Fibroblast of villous mesenchyme (primary cell): ENCODE results near the gene LAX1. TPM values are rescaled to one million over a fixed set of nuclear protein-coding genes. Genes with fewer than 3 reads are reported as not detected.
A peak's percentile ranks its signal among the peaks of the same experiment; 100 is the strongest.
"Not testable (repeated sequence)": the region's sequence is repeated elsewhere in the genome, so short reads cannot be mapped to it uniquely, and the experiment has no call there.

Experiments used
- DNase-seq: peaks from one replicate; pipeline ENCODE4 v3.0.0-alpha.2; 2010; ENCODE audit warnings: low read depth
- H3K4me3 ChIP-seq: 2 replicates; pipeline ENCODE4 v1.5.1; 2011; ENCODE audit warnings: low read depth, mild to moderate bottlenecking, low read length
- total RNA-seq: library from RNA; depleted of rRNA; stranded (reverse); fragments of >200 nt; gene quantifications from 2 replicates; pipeline ENCODE4 v1.2.3, GENCODE V29; 2012
- TF ChIP-seq, protein P1 (sequence below): IDR thresholded peaks from 2 replicates; pipeline ENCODE4 v1.5.1; 2012; ENCODE audit warnings: low read depth, mild to moderate bottlenecking, low read length; ENCODE audit not compliant: insufficient read depth

The LAX1 gene
- total RNA-seq, 1 donor: not detected

DNA sequence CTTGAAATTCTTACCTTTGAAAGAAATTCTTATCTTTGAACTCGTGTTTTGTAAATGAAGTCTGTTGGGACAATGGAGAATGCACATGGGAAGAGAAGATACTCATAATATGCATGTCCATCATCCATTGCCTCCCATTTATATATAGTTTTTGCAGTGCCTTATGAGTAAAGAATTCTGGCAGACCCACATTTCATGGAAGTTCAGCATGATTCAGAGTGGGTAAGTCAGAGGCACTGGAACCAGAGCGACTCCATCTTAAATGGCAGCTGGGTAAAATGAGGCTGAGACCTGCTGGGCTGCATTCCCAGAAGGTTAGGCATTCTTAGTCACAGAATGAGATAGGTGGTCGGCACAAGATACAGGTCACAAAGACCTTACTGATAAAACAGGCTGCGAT, 13.8 kb downstream of the LAX1 start:
- no peak overlapping the region for H3K4me3 ChIP-seq
- DNase-seq: no peak
- TF ChIP-seq, protein P1, sequence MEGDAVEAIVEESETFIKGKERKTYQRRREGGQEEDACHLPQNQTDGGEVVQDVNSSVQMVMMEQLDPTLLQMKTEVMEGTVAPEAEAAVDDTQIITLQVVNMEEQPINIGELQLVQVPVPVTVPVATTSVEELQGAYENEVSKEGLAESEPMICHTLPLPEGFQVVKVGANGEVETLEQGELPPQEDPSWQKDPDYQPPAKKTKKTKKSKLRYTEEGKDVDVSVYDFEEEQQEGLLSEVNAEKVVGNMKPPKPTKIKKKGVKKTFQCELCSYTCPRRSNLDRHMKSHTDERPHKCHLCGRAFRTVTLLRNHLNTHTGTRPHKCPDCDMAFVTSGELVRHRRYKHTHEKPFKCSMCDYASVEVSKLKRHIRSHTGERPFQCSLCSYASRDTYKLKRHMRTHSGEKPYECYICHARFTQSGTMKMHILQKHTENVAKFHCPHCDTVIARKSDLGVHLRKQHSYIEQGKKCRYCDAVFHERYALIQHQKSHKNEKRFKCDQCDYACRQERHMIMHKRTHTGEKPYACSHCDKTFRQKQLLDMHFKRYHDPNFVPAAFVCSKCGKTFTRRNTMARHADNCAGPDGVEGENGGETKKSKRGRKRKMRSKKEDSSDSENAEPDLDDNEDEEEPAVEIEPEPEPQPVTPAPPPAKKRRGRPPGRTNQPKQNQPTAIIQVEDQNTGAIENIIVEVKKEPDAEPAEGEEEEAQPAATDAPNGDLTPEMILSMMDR: no peak

DNA sequence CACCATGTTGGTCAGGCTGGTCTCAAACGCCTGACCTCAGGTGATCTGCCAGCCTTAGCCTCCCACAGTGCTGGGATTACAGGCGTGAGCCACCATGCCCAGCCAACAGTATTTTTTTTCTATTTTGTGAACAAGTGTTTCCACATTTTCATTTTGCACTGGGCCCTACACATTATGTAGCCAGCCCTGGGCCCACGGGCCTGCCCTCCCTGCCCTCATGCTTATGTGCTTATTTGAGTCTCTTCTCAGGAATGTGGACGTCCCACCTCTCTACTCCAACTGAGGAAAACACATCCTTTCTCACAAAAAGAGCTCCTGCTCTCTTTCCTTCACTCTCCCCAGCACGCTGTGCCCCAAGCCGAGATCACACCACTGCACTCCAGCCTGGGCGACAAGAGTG, 17.0 kb downstream of the LAX1 start:
- TF ChIP-seq, protein P1: no peak
- no peak for DNase-seq
- H3K4me3 ChIP-seq: no peak overlapping the region

DNA sequence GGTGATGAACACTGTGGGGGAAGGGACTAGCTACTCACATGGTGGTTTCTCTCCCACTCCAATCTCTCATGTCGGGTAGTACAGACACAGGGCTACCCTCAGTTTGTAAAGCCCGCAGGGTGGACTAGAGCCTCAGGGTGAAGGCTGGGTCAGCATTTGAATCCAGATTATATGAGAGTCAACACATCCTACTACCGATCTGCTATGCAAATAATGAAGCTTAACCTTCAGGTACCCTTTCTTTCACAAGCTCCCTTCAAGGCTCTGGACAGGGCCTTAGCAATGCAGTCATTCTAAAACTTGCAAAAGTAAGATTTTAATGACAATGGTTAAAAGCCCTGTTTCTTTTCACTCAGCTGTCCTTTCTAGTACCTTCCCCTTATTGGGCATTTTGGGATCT, 25.0 kb downstream of the LAX1 start:
- DNase-seq: no peak
- no peak overlapping the region for H3K4me3 ChIP-seq
- TF ChIP-seq, protein P1: no peak

DNA sequence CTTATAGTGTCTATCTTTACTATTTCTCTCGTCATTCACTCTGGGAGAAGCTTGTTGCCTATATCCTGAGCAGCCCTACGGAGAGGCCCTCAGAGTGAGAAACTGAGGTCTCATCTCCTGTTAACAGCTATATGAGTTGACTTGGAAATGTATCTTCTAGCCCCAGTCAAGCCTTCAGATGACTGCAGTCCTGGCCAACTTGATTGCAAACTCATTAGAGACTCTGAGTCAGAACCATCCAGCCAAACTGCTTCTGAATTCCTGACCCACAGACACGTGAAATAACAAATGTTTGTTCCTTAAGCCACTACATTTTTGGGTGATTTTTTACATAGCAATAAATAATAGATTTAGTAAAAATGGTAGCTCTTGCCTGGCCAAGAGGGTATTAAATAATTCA, 26.5 kb downstream of the LAX1 start:
- TF ChIP-seq, protein P1: no peak
- no peak for DNase-seq

DNA sequence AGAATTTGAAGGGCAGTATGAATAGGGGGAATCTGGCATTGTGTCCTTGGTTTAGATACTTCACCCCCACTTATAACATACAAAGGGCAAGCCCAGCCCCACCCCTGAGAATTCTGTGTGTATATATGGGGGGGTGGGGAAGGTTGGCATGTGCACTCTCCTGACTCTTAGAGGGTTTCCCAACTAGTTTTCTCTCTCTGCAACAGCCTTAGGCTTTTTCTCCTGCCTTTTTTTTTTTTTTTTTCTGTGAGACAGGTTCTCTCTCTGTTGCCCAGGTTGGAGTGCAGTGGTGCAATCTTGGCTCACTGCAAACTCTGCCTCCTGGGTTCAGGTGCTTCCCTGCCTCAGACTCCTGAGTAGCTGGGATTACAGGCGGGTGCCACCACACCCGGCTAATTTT, 27.5 kb downstream of the LAX1 start:
- no peak overlapping the region for H3K4me3 ChIP-seq
- TF ChIP-seq, protein P1: no peak
- no peak for DNase-seq

More for the DNA sequence above, 26.5 kb downstream of the LAX1 start:
- H3K4me3 ChIP-seq: no peak overlapping the region

DNA sequence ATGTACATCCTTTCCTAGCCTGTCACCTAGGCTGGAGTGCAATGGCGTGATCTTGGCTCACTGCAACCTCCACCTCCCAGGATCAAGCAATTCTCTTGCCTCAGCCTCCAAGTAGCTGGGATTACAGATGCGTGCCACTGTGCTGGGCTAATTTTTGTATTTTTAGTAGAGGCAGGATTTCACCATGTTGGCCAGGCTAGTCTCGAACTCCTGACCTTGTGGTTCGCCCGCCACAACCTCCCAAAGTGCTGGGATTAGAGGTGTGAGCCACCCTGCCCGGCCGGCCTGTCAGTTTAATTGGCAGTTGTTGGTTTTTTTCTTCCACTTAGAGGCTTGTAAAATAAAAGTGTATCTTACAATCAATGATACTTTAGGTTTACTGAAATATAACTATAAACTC, 28.6 kb downstream of the LAX1 start:
- DNase-seq, H3K4me3 ChIP-seq: not testable (repeated sequence)

DNA sequence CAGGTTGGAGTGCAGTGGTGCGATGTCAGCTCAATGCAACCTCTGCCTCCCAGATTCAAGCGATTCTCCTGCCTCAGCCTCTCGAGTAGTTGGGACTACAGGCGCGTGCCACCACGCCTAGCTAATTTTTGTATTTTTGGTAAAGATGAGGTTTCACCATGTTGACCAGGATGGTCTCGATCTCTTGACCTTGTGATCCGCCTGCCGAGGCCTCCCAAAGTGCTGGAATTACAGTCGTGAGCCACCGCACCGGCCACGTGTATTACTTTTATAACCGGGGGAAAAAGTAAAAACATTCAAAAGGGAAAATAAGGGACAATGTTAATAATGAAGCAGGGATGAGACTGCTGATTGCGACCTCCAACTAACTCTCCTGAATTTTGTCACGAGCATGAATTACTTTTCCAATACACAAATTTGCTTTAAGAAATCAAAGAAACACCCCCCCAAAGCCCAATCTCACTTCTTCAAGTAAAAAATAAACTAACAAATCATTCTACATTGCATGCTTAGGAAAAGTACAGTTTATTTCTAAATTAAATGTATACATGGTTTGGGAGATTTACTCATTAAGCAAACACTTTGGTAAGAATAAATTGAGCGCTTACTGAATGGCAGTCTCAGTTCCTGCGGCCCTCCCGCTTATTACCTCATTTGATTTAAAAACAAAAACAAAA, 29.9 kb downstream of the LAX1 start:
- DNase-seq: no peak
- TF ChIP-seq, protein P1: no peak
- H3K4me3 ChIP-seq: peak overlapping the region; percentile 80
